H54 (cell line): Measurements from ENCODE around the gene PNKD.
A peak's percentile ranks its signal among the peaks of the same experiment; 100 is the strongest.

ENCODE experiments used
- DNase-seq: peaks from one replicate; pipeline ENCODE4 v3.0.0; 2011; ENCODE audit warnings: low spot score, mixed read lengths; ENCODE audit not compliant: insufficient read length
- FAIRE-seq: peaks from 3 replicates; lab custom pipeline; 2011; peaks lifted over from hg19 to GRCh38; lab: Jason Lieb, UNC
- POLR2A ChIP-seq: IDR thresholded peaks from 2 replicates; pipeline ENCODE4 v1.6.1; 2011; ENCODE audit warnings: low read depth, mild to moderate bottlenecking, low read length

The PNKD gene

GRCh38 chr2:218374795-218375194 lies 104.5 kb downstream of the PNKD start:
- DNase-seq (no peak), FAIRE-seq (no peak)
- no peak for TF ChIP-seq POLR2A

- DNase-seq = no peak
Measured at GRCh38 chr2:218375212-218375611, 104.9 kb downstream of the PNKD start.

GRCh38 chr2:218378053-218378452 lies 107.7 kb downstream of the PNKD start:
- TF ChIP-seq POLR2A = no peak
- no peak for DNase-seq
- no peak for FAIRE-seq

More at GRCh38 chr2:218375212-218375611, 104.9 kb downstream of the PNKD start:
- FAIRE-seq = no peak
- TF ChIP-seq POLR2A = no peak

GRCh38 chr2:218381916-218382366 lies 111.6 kb downstream of the PNKD start, which contains the start of gene SLC11A1:
Gene SLC11A1, plus strand, starts transcription at chr2:218382273. Its CDS starts 96 bp downstream, at chr2:218382369.
- TF ChIP-seq POLR2A = no peak
- FAIRE-seq = no peak
- no peak for DNase-seq

GRCh38 chr2:218382785-218383184 lies 112.5 kb downstream of the PNKD start:
- no peak for TF ChIP-seq POLR2A
- FAIRE-seq = no peak
- DNase-seq = no peak

GRCh38 chr2:218383892-218384519 lies 113.7 kb downstream of the PNKD start:
- peak; percentile 58 for DNase-seq
- no peak for TF ChIP-seq POLR2A
- FAIRE-seq = no peak

GRCh38 chr2:218384975-218385374 lies 114.7 kb downstream of the PNKD start:
- FAIRE-seq = no peak
- TF ChIP-seq POLR2A = no peak
- no peak for DNase-seq

- FAIRE-seq (no peak), DNase-seq (no peak)
- no peak for TF ChIP-seq POLR2A
Measured at GRCh38 chr2:218386505-218387368, 116.4 kb downstream of the PNKD start.

- no peak for FAIRE-seq
- no peak for TF ChIP-seq POLR2A
- DNase-seq = no peak
Measured at GRCh38 chr2:218387369-218388194, 117.3 kb downstream of the PNKD start.

GRCh38 chr2:218389333-218390150 lies 119.2 kb downstream of the PNKD start:
- no peak for TF ChIP-seq POLR2A
- FAIRE-seq = no peak
- DNase-seq = no peak

- FAIRE-seq = no peak
- TF ChIP-seq POLR2A = no peak
Measured at GRCh38 chr2:218391202-218391601, 120.9 kb downstream of the PNKD start.

GRCh38 chr2:218392459-218392858 lies 122.1 kb downstream of the PNKD start:
- no peak for FAIRE-seq
- TF ChIP-seq POLR2A = no peak

More at GRCh38 chr2:218391202-218391601, 120.9 kb downstream of the PNKD start:
- DNase-seq = no peak

GRCh38 chr2:218392891-218393462 lies 122.7 kb downstream of the PNKD start:
- no peak for TF ChIP-seq POLR2A
- no peak for DNase-seq
- FAIRE-seq = no peak

More at GRCh38 chr2:218392459-218392858, 122.1 kb downstream of the PNKD start:
- DNase-seq = no peak
